Renal cortex interstitium (tissue), 11 donors: ENCODE results near the gene BCAS1. TPM values are rescaled to one million over a fixed set of nuclear protein-coding genes. Genes with fewer than 3 reads are reported as not detected.
"Not testable (repeated sequence)": the region's sequence is repeated elsewhere in the genome, so short reads cannot be mapped to it uniquely, and the experiment has no call there.

Source experiments
- DNase-seq, 11 donors: peaks; one replicate each; pipeline ENCODE4 v3.0.0-alpha.2; 2013; ENCODE audit warnings: low read depth in 9 of 11, low spot score in 4 of 11; ENCODE audit errors: extremely low read depth in 1 of 11
- polyA plus RNA-seq, 3 donors: library from polyadenylated mRNA; unstranded; fragments of 120-200 nt; gene quantifications; one replicate each; pipeline ENCODE4 v1.2.1, GENCODE V29; 2013; ENCODE audit not compliant: insufficient read length in 3 of 3

BCAS1 gene
- polyA plus RNA-seq, 3 donors: 2.3 to 3.5 (median 2.5) TPM

GRCh38 chr20:54029176-54029575 lies 41.2 kb downstream of the BCAS1 start:
- DNase-seq: no peak

- no peak for DNase-seq
Observed at GRCh38 chr20:54028276-54029011, 42.0 kb downstream of the BCAS1 start.

DNA sequence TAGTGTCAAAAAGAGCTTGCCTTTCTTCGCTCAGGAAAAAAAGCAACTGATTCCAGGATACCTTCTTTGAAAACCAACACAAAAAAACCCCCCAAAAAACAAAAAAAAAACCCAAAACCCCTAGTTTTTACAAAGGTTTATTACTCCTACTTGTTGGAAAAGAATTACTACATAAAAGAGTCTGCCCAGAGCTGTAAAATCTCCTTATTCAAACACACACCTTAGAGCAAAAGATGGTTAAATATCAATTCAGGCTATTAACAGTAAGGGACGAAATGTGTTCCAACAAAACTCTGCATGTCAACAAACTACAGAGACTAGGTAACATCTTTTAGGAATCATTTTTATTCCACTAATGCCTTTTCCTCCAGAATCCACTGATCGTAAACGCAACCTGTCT lies 42.7 kb downstream of the BCAS1 start:
- no peak for DNase-seq

GRCh38 chr20:54026295-54027064 lies 43.9 kb downstream of the BCAS1 start:
- no peak for DNase-seq

- DNase-seq: no peak
Observed at GRCh38 chr20:54025251-54025771, 45.1 kb downstream of the BCAS1 start.

- no peak for DNase-seq
Observed at GRCh38 chr20:54023406-54023805, 47.0 kb downstream of the BCAS1 start.

GRCh38 chr20:54021446-54022235 lies 48.8 kb downstream of the BCAS1 start:
- no peak for DNase-seq

DNA sequence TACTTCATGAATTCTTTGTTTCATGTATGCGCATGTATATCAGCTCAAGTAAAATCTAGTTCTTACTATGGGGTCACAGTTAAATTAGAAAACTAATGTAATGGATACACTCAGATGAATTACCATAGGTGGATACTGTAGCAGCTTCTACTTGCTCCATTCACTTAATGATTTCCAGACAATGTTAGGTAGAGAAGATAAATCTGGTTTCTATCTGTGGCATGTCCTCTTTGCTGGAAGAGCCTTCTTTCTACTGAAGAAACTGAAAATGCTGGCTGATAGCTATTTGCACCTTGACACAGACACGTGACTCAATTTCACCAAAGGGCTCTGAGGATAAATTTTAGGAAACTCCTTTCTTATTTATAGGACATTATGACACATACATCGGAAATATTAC lies 49.5 kb downstream of the BCAS1 start:
- no peak for DNase-seq

- DNase-seq: no peak
Observed at GRCh38 chr20:54020348-54020747, 50.0 kb downstream of the BCAS1 start.

DNA sequence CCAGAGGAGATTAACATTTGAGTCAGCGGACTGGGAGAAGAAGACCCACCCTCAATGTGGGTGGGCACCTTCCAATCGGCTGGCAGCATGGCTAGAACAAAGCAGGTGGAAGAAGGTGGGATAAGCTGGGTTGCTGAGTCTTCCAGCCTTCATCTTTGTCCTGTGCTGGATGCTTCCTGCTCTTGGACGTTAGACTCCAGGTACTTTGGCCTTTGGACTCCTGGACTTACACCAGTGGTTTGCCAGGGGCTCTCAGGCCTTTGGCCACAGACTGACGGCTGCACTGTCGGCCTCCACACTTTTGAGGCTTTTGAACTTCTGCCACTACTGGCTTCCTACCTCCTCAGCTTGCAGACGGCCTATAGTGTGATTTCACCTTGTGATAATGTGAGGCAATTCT lies 50.8 kb downstream of the BCAS1 start:
- DNase-seq: no peak

DNA sequence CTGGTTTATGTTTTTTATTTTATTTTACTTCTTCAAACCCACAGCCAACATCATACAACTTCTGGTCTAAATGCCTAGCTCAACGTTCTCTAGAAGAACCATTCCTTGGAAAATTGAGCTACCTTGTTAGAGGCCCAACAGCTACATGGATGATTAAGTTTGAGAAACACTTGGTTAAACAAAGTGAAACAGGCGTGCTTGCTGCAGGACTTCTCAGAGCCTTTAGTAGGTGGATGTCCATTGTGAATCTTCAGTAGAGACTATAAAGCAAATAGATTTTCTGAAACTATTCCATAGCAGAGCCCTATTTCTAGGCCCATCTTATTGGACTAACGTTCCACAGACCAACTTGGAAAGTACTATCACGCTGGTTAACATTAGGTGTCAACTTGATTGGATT lies 51.3 kb downstream of the BCAS1 start:
- no peak for DNase-seq

DNA sequence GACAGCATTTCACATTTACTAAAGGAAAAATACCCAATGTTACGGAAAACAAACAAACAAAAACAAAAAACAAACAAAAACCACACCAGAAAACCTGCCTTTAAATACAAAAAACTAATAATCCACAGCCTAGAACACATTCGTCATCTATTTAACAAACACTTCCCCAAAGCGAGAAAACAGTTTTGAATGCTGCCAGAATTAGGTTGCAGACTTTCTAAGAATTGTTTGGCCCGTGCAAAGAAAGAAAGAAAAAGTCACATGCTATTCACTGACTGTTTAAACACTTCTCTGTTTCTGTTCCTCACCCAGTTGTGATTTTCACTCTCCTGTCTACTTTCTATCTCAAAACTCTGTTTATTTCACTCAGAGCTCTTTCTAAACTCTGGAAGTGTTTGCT lies 52.5 kb downstream of the BCAS1 start:
- DNase-seq: no peak

- no peak for DNase-seq
Observed at GRCh38 chr20:54015496-54015895, 54.9 kb downstream of the BCAS1 start.

DNA sequence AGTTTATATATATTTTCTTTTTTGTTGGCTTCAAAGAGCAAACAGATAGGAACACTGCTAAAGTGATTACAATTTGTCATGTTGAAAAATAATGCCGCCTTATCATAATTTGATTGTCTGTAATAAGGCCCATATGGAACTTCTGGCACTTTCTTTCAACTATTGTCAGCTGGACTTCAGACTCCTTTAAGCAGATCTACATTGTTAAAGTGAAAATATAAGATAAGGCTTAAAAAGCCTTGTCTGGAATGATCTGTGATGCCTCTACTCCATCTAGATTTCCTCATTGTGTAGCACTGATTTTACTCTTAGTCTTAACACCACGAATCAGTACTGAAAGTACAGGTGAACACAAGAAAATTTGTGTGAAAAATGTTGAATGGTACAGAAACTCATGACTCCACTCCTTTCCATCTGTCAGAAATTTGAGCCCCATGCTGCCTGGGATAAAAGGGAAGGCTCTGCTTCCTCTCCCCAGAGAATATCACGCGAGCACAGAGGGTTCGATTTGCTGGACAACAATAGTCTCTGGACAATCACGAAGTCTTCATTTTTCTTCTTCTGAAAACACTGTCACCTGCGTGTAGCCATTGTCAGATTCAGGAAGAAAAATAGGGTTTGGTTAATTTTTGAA lies 56.0 kb downstream of the BCAS1 start:
- DNase-seq: no peak

DNA sequence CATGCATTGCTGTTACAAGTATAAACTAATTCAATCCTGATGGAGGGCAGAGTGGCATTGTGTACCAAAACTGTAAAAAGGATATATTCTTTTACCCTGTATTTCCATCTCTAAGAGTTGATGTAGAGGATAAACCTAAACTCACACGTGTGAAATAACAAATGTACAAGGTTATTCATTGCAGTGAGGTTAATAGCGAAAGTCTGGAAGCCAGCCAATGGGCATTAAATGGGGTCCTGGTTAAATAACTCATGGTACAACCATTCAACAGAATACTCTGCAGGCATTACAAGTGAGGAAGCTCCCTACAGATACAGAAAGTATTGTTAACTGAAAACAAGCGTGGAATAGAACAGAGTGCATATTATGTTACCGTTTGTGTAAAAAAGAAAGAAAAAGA lies 56.9 kb downstream of the BCAS1 start:
- DNase-seq: no peak

- DNase-seq: no peak
Observed at GRCh38 chr20:54011346-54011745, 59.0 kb downstream of the BCAS1 start.

DNA sequence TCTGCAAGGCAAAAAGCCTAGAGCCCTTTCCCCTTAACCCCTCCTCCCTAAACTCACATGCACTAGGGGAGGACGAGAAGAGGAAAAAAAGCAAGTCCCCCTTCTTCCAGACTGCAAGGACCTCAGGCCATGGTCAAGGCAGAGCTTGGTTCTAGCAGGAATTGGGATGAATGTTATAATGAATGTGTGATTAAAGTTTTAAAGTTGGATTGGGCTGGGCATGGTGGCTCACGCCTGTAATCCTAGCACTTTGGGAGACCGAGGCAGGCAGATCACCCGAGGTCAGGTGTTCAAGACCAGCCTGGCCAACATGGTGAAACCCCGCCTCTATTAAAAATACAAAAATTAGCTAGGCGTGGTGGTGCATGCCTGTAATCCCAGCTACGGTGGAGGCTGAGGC lies 64.2 kb downstream of the BCAS1 start:
- not testable (repeated sequence) for DNase-seq

DNA sequence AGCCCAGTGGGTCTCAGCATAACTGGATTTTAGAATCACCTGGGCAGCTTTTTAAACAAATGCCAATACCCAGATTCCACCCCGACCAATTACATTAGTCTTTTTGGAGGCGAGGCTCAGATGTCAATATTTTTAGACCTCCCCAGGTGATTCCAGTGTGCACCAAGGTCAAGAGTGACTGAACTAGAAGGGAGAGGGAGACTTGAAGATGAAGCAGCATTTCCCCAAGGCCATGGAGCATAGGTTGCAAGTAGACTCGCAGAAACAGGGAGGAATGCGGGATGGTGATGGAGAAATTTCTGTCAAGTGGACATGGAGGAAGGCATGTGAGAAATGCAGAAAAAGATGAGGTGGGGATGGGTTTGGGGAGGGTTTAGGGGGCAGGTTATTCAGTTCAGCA lies 64.9 kb downstream of the BCAS1 start:
- no peak for DNase-seq

DNA sequence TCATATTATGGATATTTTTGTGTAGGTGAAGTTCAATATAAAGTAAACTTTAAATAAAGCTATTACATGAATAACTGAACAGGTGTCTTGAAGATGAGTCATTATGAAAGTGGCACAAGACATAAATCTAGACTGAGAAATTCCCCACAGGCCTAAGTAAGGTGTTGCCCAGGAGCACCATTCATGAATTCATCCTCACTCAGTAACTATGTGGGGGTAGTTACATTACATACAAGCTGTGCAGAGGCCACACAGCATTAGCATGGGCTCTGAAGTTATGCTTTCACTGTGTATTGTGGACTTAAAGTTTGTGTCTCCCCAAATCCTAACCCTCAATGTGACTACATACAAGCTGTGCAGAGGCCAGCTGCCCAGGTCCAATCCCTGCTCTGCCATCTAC lies 65.9 kb downstream of the BCAS1 start:
- DNase-seq: no peak
